GM19043 (cell line): ENCODE data around the gene JMJD1C.

Source experiments
- ATAC-seq: cut with Tn5 transposase; IDR thresholded peaks from one replicate; pipeline ENCODE4 v1.9.1; 2021; ENCODE audit warnings: low read depth; ENCODE audit not compliant: unreplicated experiment

JMJD1C gene

GRCh38 chr10:63204667-63205391 is 260.9 kb downstream of the JMJD1C start:
- peak; percentile 42 for ATAC-seq

- ATAC-seq = no peak
These were observed 264.7 kb downstream of the JMJD1C start for GRCh38 chr10:63201118-63201517.

- no peak for ATAC-seq
These were observed 265.3 kb downstream of the JMJD1C start for GRCh38 chr10:63200431-63200830.

DNA sequence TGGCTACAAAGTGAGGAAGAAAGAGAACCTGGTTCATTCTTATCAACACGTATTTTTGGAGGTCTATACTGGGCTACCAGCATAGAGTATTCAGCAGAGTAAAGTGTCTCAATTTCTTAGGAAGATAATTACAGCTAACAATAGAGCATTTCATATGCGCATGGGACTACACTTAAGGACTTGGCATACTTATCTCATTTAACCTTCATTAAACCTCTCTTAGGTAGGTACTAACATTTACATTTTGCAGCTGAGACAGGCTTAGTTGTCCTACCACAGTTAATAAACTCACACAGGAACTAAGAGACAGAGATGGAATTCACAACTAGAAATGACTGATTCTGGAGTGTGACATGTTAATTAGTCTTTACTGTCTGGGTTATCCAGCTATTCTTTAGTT is 266.1 kb downstream of the JMJD1C start:
- no peak for ATAC-seq

DNA sequence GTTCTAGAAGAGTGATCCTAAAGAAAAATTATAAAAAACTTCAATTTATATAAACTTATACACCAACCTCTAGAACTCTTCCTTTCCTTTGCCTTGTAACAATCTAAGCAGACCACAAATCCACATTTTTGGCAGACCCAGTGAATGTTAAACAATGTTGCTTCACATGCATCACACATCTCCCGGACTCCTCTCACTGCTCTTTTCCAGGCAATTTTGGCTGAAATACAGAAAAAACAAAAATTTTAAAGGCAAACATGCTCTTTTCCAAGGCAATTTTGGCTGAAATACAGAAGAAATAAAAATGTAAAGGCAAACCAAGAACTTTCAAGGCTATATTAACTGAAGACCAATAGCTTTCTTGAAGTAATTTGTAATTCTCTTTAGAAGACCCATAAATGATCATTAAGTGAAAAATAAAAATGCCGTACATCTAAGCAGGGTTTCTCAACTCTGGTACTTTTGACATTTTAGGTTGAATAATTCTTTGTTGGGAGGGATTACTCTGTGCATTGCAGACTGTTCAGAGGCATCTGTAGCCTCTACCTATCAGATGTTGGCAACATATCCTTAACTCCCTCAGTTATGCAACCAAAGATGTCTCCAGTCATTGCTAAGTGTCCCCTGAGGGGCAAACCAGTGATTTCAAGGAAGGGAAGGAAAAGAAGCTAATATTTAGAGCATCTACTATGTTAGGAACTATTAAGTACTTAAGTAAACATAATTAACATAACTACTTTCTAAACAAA is 268.3 kb downstream of the JMJD1C start:
- no peak for ATAC-seq

DNA sequence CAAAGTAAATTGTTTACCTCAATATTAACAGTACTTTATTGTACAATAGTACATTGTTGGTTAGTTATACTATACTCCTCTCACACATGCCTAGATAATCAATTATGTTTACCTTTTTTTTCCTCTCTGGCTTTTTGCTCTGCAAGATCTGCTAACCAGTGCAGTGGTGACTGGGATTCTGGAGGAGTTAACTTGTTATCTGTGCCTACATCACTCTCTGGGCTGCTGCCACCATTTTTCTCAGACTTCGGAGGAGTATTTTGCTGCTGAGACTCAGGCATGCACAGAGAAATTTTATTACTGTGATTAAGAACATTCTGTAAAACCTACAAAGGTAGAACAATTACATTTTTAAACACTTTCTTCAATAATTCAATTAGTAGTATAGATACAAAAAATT is 273.0 kb downstream of the JMJD1C start:
- ATAC-seq = no peak

GRCh38 chr10:63175534-63175933 is 290.2 kb downstream of the JMJD1C start:
- ATAC-seq = no peak

DNA sequence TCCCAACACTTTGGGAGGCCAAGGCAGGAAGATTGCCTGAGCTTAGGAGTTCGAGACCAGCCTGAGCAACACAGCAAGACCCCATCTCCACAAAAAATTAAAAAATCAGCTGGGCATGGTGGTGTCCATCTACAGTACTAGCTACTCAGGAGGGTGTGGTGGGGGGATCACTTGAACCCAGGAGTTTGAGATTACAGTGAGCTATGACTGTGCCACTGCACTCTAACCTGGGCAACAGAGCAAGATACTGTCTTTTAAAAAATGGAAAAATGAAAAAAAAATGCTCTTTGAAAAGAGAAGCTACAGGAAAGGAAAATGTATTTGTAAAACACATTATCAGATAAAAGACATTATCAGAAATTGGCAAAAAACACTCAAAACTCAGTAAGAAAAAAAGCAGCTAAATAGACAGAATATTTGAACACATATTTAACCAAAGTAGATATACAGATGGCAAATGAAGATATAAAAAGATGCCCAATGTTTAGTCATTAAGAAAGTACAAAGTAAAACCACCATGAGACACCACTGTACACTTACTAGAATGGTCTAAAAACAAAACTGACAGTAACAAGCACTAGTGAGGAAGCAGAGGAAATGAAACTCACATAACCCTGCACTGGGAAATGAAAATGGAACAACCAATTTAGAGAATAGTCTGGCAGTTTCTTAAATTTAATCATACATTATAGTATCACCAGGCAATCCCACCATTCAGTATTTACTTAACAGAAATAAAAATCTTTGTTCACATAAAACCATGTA is 292.1 kb downstream of the JMJD1C start:
- ATAC-seq = peak; percentile 98

DNA sequence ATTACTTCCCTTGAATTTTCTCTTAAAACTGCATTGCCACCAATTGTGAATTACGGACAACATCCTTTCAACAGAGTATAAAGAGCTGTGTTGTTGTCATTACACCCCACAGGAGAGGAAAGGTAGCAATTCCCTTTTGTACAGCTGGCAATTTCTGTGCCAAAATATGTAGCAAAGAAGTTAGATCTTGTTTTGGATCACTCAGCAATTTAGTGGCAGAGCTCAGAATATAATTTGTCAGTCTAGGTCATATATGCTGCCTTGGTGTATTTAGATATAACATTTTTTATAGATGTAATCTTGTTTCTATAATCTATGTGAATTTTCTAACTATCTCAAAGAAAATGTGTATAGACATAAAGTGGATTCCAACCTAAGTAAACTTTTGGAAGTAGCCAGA is 293.9 kb downstream of the JMJD1C start:
- ATAC-seq = no peak

- ATAC-seq = no peak
These were observed 294.4 kb downstream of the JMJD1C start for GRCh38 chr10:63171255-63171855.

DNA sequence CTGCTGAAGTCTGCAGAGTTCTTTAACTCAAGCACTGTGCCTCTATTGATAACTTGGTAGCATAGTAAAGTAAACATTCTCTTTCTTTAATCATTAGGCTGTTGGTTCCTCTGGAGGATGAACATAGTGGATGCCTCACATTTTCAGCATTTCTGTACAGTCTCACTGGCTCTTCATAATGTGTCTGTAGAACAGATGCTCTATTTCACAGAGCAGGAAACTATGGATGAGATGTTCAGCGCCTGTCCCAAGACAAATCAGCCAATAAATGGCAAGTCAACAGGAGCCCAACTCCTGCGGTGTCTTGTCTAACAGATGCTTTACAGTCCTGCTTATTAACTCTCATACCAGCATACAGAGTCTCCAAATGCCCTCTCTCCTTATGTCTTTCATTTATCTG is 296.2 kb downstream of the JMJD1C start:
- ATAC-seq = no peak

- ATAC-seq = no peak
These were observed 296.8 kb downstream of the JMJD1C start for GRCh38 chr10:63168821-63169462.

DNA sequence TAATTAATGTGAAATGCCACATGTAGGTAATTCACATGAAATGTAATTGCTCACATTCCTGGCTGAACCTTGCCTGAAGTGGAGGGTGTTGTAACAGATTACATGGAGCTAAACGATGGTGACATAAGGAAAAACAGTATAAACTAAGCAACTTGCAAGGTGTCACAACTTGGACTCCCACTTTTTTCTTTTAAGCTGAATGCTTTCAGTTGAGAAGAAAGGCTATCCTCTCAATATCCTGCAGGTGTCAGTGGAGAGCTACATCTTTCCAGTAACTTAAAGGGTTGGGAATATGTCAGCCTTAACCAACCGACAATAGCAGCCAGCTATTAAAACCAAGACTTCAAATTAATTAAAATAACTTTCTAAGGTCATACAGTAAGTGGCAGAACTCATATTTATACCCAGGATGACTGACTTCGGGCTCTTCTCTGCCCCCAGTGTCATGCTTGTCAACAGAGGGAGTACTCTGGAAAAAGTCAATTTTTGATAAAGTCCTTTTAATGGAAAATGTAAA is 299.0 kb downstream of the JMJD1C start:
- ATAC-seq = peak; percentile 55

GRCh38 chr10:63165249-63165648 is 300.5 kb downstream of the JMJD1C start:
- ATAC-seq = no peak

- ATAC-seq = no peak
These were observed 301.6 kb downstream of the JMJD1C start for GRCh38 chr10:63164166-63164623.

DNA sequence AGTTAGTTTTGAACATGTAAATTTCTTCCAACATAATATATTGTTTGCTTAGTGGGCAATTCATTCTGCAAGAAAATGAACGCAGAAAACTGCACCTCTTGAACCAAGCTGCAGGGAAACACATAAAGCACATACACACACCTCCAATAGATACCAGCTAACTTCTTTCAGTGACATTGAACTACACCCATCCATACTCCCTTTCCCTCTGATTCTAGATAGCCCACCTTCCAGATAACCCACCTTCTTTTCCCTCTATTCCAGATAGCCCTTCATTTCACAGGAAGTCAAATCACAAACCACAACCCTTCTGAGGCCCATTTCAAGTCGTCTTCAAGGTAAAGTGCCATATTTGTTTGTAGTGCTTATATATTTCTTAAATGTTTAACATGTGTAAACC is 304.2 kb downstream of the JMJD1C start:
- no peak for ATAC-seq

- peak; percentile 70 for ATAC-seq
These were observed 307.7 kb downstream of the JMJD1C start for GRCh38 chr10:63157845-63158624.

DNA sequence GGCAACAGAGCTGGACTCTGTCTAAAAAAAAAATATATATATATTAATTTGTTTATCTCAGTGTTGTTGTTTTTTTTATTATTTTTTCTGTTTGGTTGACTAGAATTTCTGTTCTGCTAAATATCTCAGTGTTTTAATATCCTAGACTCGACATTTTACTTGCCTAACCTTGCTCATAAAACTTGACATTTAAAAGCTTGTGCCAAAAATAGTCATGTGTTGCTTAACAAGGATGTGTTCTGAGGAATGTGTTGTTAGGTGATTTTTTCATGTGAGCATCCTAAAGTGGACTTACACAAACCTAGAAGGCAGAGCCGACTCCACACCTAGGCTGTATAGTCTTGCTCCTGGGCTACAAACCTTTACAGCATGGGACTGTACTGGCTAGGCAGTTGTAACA is 309.5 kb downstream of the JMJD1C start:
- no peak for ATAC-seq

GRCh38 chr10:63155388-63156020 is 310.3 kb downstream of the JMJD1C start:
- ATAC-seq = no peak
